ENCODE results near the gene ESPNL.

GRCh38 chr2:238107525-238108422 is 7.6 kb downstream of the ESPNL start:
- TF ChIP-seq CTCF (IDR thresholded peaks at IDR 0.05; ENCODE audit: low read depth, low read length) (no peak), POLR2A (IDR thresholded peaks at IDR 0.05; ENCODE audit: extremely low read depth, insufficient read length) (no peak), MYC (IDR thresholded peaks at IDR 0.05; ENCODE audit: low read depth, low read length) (no peak), MAX (IDR thresholded peaks at IDR 0.05; ENCODE audit: low read depth, low read length) (no peak)
